HG02852 (cell line): Measurements from ENCODE around the gene TGFBR3L.

Experiments
- ATAC-seq: cut with Tn5 transposase; IDR thresholded peaks from one replicate; pipeline ENCODE4 v1.9.1; 2021; ENCODE audit warnings: mild to moderate bottlenecking, moderate library complexity; ENCODE audit not compliant: unreplicated experiment

TGFBR3L gene

DNA sequence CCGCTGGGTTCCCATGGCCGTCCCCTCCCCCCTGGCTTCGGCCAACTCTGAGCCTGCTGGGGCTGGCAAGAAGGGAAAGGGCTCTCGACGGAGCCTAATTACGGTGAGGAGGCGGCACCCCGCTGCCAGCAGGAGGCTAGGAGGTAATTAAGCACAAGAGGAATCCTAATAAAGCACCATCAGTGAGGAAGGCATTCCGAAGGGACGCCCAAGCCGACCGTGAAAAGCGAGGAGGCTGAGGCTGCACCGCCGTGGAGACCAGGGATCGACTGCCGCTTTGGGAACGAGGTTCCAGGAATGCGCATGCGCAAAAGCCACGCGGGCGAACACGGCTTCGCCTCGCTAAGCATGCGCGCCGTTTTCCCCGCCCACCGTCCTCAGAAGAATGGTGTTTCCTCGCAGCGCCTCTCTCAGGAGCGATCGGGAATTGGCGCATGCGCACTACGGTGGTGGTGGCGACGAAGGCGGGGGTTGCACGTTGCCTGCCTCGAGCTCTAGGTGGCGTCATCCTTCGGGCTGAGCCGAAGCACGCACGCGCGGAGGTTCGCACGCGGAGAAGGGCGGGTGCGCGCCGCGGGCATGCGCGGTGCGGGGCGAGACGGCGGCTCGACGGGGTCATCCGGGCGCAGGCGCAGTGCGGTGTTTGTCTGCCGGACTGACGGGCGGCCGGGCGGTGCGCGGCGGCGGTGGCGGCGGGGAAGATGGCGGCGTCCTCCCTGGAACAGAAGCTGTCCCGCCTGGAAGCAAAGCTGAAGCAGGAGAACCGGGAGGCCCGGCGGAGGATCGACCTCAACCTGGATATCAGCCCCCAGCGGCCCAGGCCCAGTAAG, 11.2 kb upstream of the TGFBR3L start, which contains the start of gene MAP2K7:
Gene MAP2K7, plus strand, starts transcription at position 634 of the 830 bp plus-strand sequence. Its CDS starts 68 bp downstream, at position 702.
- ATAC-seq = peak; percentile 80

- peak; percentile 38 for ATAC-seq
Observed at GRCh38 chr19:7904074-7905020, 10.3 kb upstream of the TGFBR3L start.

DNA sequence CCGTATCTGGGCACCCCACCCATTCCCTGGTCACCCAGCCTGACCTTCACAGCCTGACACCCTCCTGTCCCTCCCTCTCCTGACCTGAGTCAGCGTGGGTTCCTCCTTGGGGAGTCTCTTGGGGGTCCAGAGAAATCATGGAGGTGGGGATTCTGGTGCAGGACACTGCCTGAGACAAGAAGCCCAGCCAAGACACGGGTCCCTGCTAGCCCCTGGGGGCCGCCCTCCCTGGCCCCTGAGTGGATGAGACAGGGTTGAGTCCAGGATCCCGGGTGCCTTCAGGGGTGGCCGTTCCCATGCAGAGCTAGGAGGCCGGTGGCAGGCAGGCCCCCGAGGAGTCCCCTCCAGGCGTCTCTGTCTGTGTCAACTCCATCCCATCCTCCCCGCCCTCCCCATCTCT, 9.4 kb upstream of the TGFBR3L start:
- no peak for ATAC-seq

- ATAC-seq = no peak
Observed at GRCh38 chr19:7905859-7906258, 8.8 kb upstream of the TGFBR3L start.

DNA sequence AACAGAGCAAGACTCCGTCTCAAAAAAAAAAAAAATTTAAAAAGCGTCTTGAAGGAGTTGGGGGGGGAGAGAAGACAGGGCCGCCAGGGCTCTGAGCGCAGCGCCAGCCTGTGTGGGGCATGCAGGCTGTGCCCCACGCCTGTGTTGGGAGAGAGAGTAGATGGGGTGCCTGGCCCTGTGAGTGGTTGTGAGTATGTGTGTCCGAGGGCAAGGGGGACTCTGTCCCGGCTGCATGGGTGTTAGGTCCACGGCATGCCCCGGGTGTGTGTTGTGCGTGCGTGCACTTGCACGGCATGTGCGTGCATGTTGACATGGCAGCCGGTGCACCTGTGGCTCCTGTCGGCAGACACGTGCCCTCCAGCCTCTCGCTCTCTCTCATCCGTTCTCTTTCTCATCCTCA, 7.5 kb upstream of the TGFBR3L start:
- ATAC-seq = no peak

DNA sequence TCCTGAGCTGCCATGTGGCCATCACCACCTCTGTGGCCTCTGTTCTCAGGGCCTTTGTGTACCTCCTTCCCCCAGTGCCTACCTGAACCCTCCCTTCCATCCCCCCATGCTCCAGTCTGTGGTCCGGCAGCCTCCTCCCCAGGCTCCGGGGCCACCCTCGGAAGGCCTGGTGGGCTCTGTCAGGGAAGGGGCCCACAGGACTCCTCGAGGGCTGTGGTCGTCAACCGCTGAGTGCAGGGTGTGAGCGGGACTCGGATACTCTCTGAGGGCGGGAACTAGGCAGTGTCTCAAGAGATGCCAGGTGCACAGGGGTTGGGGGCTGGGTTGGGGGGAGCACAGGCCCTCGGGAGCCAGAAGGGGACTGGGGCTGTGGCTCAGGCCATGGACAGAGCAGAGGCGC, 7.1 kb upstream of the TGFBR3L start:
- ATAC-seq = no peak

GRCh38 chr19:7908078-7908699, 6.4 kb upstream of the TGFBR3L start:
- ATAC-seq = no peak

DNA sequence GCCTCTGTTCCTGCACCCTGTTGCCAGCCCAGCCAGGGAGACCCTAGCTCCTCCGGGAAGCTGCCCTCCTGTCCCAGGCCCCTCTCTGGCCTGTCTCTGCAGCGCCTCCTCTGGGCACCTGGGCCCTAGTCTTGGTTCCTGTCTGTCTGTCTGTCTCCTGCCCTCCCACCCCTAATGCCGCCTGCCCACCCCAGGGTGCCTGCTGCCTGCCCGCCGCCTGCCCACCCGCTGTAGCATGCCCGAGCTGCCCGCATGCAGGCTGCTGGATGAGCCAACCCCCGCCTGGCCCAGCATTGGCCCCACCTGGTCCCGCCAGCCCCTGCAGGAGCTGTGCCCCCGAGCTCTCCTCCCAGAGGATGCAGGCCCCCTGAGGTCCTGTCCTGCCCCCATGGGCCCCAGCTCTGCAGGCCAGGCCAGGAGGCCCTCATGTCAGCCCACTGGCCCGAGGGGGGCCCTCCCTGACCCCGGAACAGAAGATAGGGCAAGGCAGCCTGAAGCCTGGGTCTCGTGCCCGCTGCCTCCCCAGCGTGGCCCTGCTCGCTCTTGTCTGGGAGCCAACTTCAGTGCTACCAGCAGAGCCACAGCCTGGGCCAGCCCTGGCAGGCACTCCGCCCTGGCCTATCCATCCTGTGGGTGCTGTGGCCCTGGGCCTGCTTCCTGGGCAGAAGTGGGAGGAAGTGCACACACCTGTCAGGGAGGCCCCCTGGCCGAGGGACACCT, 5.7 kb upstream of the TGFBR3L start:
- no peak for ATAC-seq

DNA sequence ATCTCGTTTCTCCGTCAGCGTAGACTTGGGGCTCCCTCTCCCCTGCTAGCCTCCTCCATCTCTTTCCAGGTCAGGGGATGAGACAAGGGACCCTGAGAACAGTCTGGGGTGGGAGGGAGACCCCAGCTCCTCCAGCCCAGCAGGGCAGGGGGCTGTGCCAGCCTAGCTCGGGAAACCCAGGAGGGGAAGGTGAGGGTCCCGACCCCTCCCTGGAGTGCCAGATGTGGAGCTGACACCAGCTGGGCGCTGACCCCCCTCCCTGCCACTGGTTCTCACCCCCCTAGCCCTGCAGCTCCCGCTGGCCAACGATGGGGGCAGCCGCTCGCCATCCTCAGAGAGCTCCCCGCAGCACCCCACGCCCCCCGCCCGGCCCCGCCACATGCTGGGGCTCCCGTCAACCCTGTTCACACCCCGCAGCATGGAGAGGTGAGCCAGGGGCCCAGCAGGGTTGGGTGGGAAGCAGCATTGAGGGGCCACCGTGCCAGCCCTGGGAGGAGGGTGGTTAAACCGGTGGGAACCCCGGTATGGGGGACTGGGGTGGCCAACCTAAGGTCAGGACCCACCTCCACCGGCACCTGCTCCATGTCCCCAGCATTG, 5.1 kb upstream of the TGFBR3L start:
- no peak for ATAC-seq

- no peak for ATAC-seq
Observed at GRCh38 chr19:7910321-7911161, 4.1 kb upstream of the TGFBR3L start.

DNA sequence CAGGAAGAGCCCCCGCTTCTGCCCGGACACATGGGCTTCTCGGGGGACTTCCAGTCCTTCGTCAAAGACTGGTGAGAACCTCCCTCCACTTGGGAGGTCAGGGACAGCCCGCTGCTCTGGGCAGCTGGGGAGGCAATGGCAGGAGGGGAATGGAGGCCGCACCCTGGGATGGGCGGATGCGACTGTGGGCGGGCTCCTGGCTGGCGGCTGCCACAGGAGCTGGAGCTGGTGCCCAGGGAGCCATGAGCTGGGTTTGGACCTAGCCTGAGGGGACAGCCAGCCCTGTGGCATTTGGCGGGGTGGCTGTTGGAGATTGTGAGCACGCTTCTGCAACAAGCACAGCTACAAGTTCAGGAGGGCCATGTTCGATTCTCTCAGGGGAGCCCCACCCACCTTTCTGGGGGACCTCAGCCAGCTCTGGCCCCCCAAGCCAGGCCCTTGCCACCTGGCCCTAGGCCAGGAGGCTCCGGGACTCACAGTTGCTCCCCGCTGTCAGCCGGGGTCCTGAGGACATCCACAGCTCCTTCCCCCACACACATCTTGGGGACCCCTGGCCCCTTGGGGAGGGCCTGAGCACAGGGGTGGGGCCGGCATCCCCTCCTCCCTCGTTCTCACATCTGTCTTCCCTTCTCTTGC, 3.0 kb upstream of the TGFBR3L start:
- ATAC-seq = no peak

DNA sequence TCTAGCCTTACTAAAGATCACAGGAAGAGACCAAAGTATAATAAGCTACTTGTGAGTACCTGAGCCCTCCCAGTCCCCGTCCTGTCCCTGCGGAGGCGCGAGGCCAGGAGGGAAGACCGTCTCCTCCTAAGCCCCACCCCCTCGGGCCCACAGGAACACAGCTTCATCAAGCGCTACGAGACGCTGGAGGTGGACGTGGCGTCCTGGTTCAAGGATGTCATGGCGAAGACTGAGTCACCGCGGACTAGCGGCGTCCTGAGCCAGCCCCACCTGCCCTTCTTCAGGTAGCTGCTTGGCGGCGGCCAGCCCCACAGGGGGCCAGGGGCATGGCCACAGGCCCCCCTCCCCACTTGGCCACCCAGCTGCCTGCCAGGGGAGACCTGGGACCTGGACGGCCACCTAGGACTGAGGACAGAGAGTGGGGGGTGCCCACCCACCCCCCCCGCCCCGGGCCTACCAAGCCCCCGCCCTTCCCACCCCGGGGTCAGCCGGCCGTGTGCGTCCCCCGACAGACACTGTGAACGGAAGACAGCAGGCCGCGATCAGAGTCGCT, 2.4 kb upstream of the TGFBR3L start:
- no peak for ATAC-seq

GRCh38 chr19:7912697-7913564, 1.7 kb upstream of the TGFBR3L start:
- no peak for ATAC-seq

DNA sequence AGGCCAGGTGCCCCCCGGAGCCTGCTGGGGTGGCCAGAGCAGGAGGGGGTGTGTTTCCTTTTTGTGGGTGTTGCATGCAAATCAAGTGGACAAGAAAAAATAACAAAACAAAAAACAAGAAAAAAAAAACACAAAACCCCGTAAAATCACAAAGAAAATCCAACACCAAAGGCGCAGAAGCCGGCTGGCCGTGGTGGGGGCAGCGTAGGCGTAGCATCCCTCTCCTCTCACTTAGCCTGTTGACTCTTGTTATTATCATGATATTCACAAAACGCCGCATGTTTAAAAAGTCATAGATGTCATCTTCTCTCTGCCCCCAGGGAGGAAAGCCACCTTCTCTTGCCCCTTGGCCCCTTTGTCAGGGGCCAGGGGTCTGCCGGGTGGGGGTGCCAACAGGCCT, 978 bp upstream of the TGFBR3L start:
- ATAC-seq = no peak

- ATAC-seq = no peak
Observed at GRCh38 chr19:7914099-7914498, 531 bp upstream of the TGFBR3L start.

- no peak for ATAC-seq
Observed at GRCh38 chr19:7915250-7916102, 846 bp downstream of the TGFBR3L start.
